HG02759 (cell line): ENCODE results near the gene TLE6.
"Not testable (repeated sequence)": the region's sequence is repeated elsewhere in the genome, so short reads cannot be mapped to it uniquely, and the experiment has no call there.

Experiments used
- ATAC-seq: cut with Tn5 transposase; IDR thresholded peaks from one replicate; pipeline ENCODE4 v1.9.1; 2021; ENCODE audit warnings: mild to moderate bottlenecking, moderate library complexity; ENCODE audit not compliant: unreplicated experiment

Gene TLE6

GRCh38 chr19:3027292-3027691, 49.9 kb downstream of the TLE6 start:
- no peak for ATAC-seq

GRCh38 chr19:3027981-3028304, 50.6 kb downstream of the TLE6 start:
- no peak for ATAC-seq

GRCh38 chr19:3028305-3029064, 51.1 kb downstream of the TLE6 start:
- ATAC-seq, result no peak

GRCh38 chr19:3029065-3029923, 51.9 kb downstream of the TLE6 start, which contains the start of gene TLE2:
Gene TLE2 (minus strand): TSS chr19:3029280. CDS start chr19:3028904, 376 bp downstream.
- ATAC-seq, result no peak

- no peak for ATAC-seq
Measured at GRCh38 chr19:3031607-3031867, 54.2 kb downstream of the TLE6 start.

GRCh38 chr19:3033595-3034405, 56.4 kb downstream of the TLE6 start:
- no peak for ATAC-seq

- no peak for ATAC-seq
Measured at GRCh38 chr19:3034406-3034655, 57.0 kb downstream of the TLE6 start.

DNA sequence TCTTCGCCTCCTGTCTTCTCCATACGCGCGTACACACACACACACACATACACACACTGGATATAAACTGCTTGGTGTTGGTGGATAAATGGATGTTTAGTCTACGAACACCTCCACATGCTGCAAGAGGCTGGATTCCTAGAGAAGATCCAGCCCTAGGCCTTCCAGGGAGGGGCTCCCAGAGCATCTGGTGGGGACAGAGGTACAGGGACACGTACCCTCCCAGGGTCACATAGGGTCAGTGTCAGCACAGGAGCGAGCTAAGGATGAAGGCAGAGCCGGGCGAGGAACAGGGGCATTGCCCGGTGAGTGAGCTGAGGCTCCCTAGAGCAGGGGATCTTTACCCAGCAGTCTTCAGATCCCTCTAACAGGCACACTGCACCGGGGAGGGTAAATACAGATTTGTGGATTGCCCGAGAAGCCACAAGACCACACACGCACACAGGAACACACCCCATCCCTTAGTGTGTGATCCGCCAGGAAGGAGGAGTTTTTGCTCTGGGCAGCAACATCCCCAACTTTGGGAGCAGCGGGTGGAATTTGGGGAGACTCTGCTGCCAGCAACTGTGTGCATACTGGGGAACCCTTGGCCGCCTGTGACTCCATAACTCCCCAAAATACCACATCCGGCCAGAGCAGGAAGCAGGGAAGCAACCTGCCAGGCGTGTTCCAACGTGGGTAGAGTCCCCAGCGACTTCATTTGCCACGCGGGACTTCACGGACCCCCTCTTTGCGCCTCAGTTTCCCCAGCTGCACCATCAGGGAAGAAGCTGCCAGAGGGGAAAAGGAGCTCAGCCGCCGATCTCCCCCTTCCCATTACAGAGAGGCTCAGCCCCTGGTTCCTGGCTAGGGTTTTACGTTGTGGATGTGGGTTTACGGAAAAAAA, 57.5 kb downstream of the TLE6 start:
- peak; percentile 10 for ATAC-seq

DNA sequence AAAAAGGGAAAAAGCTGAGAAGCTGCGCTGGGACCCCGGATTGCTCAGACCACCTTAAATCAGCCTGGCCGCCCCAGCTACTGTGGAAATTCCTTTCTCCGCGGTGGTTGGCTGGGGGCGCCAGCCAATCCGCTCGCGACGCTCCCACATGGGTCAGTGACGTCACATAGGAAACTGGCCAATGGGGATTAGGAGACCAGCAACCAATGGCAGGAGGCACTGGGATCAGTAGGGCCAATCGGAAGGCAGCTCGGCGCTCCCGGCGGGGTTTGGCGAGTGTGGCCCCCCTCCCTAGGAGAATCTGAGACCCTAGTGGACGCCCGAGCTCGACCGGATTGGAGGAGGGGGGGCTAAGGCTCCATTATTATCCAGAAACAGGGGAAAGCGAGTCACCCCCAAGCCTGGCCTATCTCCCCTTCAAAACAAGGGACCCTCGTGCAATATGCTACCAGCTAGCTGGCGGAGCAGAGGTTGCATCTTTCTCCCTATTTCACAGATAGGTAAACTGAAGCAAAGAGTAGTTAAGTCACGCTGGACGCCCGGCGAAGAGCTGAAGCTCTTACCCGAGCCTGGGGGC, 58.3 kb downstream of the TLE6 start:
- ATAC-seq, result peak; percentile 85

- peak; percentile 42 for ATAC-seq
Measured at GRCh38 chr19:3036119-3036976, 59.0 kb downstream of the TLE6 start.

DNA sequence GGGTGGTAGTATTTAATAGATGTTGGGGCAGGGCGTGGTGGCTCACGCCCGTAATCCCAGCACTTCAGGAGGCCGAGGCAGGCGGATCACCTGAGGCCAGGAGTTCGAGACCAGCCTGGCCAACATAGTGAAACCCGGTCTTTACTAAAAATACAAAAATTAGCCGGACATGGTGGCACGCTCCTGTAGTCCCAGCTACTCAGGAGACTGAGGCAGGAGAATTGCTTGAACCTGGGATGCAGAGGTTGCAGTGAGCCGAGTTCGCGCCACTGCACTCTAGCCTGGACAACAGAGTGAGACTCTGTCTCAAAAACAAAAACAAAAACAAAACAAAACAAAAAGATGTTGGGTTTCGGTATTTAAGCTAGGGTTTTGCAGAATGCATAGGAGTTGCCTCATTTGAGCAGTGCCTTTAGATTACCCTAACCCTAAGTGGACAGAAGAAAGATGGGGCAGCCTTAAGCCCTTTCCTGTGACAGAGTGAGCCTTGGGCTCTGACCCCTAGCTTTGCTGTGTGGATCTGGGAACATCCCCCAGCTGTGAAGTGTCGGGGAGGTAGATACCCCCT, 59.7 kb downstream of the TLE6 start:
- ATAC-seq, result not testable (repeated sequence)

DNA sequence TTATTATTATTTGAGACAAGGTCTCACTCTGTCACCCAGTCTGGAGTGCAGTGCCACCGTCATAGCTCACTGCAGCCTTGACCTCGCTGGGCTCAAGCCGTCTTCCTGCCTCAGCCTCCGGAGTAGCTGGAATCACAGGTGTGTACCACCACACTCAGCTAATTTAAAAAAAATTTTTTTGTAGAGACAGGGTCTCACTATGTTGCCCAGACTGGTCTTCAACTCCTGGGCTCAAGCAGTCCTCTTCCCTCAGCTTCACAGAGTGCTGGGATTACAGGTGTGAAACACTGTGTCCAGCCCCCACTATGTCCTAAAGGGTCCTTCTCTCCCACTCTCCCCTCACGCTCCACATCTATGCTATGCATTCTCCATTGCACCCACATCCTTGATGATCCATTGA, 60.9 kb downstream of the TLE6 start:
- ATAC-seq, result no peak

GRCh38 chr19:3039125-3039524, 61.8 kb downstream of the TLE6 start:
- ATAC-seq, result no peak

DNA sequence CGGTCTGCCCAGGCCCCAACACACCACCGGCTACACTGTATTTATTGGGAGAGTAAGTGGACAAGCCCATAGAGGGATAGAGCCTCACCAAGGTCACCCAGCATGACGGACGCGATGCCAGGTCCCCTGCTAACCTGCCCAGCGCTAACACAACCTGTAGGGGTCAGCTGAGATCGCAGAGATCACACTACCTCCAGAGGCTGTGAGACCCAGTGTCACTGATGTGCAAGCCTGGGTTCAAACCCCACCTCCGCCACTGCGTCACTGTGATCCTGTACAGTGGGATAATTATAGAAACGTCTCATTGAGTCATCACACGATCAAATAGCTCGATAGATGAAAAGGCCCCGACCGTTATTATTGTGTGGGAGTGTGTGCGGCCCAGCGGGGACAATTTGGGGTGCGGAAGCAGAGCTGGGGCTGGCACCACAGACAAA, 62.3 kb downstream of the TLE6 start:
- no peak for ATAC-seq

DNA sequence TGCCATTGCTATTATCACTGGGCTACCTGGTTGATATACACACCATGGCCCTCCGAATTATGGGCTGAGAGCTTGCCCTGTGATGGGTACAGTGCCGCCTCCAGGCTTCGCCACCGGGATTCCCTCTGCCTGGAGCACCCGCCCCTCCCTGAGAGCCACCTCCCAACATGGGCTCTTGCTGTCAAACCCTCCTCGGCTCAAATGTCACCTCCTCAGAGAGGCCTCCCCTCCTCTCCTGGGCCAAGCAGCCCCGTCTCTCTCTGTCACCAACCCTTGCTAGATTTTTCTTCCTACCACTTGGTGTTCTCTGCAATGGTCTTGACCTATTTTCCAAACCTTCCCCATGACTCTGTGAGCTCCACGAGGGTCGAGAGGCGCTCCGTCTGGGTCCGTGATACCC, 64.0 kb downstream of the TLE6 start:
- ATAC-seq, result no peak

DNA sequence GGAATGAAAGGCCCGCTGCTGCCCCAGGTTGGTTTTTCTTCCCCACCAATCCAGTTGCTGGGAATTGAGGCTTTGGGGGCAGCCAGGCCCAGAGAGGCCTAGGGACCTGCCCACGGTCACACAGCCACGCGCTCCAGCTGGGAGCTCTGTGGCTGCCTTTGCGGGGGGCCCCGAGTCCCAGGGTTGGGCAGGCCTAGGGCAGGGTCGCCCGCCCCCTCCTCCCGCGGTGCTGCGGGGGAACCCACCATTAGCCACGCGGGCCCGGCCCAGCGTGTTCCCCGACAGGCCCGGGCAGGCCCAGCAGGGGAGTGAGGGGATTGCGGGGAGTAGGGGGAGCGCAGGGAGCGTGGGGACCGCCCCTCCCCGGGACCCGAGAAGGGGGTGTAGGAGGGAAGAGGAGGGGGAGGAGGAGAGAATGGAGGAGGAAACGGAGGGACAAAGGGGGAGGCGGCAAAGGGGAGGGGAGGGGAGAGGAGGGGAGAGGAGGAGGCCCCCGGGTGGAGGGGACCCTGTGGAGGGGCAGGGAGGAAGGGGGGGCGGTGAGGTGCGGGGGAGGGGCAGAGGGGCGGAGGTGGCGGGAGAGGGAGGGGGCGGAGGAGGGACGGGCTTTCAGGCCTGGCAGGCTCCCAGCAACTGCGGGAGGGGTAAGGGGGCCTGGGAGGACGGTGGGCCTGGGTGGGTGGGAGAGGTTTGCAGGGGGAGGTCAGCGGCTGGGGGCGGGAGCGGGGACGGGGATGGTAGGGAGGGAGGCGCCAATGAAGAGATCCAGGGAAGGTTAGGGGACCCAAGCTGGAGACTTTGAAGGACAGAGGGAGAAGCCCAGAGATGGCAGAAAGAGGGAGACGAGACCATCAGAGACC, 64.6 kb downstream of the TLE6 start:
- ATAC-seq, result no peak

GRCh38 chr19:3042621-3043267, 65.4 kb downstream of the TLE6 start:
- no peak for ATAC-seq
